Upper lobe of right lung (tissue), 1 donor: ENCODE measurements around the gene REX1BD. TPM values are rescaled to one million over a fixed set of nuclear protein-coding genes. Genes with fewer than 3 reads are reported as not detected.

Source experiments
- ATAC-seq: fragments of 200-7000 bp; cut with Tn5 transposase; one replicate; pipeline ENCODE4 v1.9.1; 2020; ENCODE audit warnings: mild to moderate bottlenecking, moderate library complexity
- DNase-seq: peaks from one replicate; pipeline ENCODE4 v3.0.0-alpha.2; 2020
- H3K27ac ChIP-seq: fragments of 200-600 bp; one replicate; pipeline ENCODE4 v1.8.0; 2022
- H3K27me3 ChIP-seq: fragments of 200-600 bp; one replicate; pipeline ENCODE4 v1.8.0; 2022; ENCODE audit warnings: mild to moderate bottlenecking
- H3K36me3 ChIP-seq: fragments of 200-600 bp; one replicate; pipeline ENCODE4 v1.8.0; 2022
- H3K4me1 ChIP-seq: fragments of 200-600 bp; one replicate; pipeline ENCODE4 v1.8.0; 2022
- H3K4me3 ChIP-seq: fragments of 200-600 bp; one replicate; pipeline ENCODE4 v1.8.0; 2022; ENCODE audit warnings: mild to moderate bottlenecking
- H3K9me3 ChIP-seq: fragments of 200-600 bp; one replicate; pipeline ENCODE4 v1.8.0; 2022
- intact Hi-C: fragments of 100-400 bp; cut with DNase I; formaldehyde crosslinking; loops from one replicate; pipeline ENCODE4 v1.11.0; 2022
- total RNA-seq: library from RNA; stranded (reverse); fragmentation: NEBNext Ultra II Directional; extraction: Animal tissue kit (Norgen Biotek cat#: 25700); gene quantifications from one replicate; pipeline ENCODE4 v1.2.1, GENCODE V29; 2021
- TF ChIP-seq, protein P1 (sequence below): fragments of 200-600 bp; IDR thresholded peaks from one replicate; pipeline ENCODE4 v1.8.0; 2022; ENCODE audit warnings: antibody characterized with exemption
- donor health status: DM: no; HTN: yes; CAD: no; lungs with severe emphysema.

REX1BD gene
- total RNA-seq, 1 donor from 2014 or later = 57.1 TPM

- Histone ChIP-seq H3K9me3 (no peaks in the 10 kb centered on the region), H3K27ac (no peak within 1 kb of the TSS), H3K36me3 (no peaks in the 10 kb centered on the region), H3K4me1 (peaks cover 26% of the 10 kb centered on the region), H3K4me3 (peak within 1 kb of the TSS; percentile 31), H3K27me3 (peaks cover 82% of the 10 kb centered on the region)
- intact Hi-C loops = no loop called here
- DNase-seq (no peak), ATAC-seq (peak; percentile 4)
- TF ChIP-seq, protein P1, sequence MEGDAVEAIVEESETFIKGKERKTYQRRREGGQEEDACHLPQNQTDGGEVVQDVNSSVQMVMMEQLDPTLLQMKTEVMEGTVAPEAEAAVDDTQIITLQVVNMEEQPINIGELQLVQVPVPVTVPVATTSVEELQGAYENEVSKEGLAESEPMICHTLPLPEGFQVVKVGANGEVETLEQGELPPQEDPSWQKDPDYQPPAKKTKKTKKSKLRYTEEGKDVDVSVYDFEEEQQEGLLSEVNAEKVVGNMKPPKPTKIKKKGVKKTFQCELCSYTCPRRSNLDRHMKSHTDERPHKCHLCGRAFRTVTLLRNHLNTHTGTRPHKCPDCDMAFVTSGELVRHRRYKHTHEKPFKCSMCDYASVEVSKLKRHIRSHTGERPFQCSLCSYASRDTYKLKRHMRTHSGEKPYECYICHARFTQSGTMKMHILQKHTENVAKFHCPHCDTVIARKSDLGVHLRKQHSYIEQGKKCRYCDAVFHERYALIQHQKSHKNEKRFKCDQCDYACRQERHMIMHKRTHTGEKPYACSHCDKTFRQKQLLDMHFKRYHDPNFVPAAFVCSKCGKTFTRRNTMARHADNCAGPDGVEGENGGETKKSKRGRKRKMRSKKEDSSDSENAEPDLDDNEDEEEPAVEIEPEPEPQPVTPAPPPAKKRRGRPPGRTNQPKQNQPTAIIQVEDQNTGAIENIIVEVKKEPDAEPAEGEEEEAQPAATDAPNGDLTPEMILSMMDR = no peak
Observed at GRCh38 chr19:18612772-18613588, 24.4 kb downstream of the REX1BD start, which contains the start of gene TMEM59L. Gene TMEM59L, plus strand, starts transcription at chr19:18612870. Its CDS starts 89 bp downstream, at chr19:18612959.

GRCh38 chr19:18613589-18614234, 25.1 kb downstream of the REX1BD start:
- Histone ChIP-seq H3K4me3 (no peak overlapping the region), H3K27me3 (peaks cover 75% of the 10 kb centered on the region), H3K36me3 (no peaks in the 10 kb centered on the region), H3K4me1 (peaks cover 25% of the 10 kb centered on the region), H3K9me3 (no peaks in the 10 kb centered on the region), H3K27ac (no peak overlapping the region)
- TF ChIP-seq, protein P1 = no peak
- DNase-seq (no peak), ATAC-seq (no peak)
- intact Hi-C loops = no loop called here

- peaks cover 51% of the 10 kb centered on the region for H3K27me3 ChIP-seq
Observed at GRCh38 chr19:18616023-18616422, 27.4 kb downstream of the REX1BD start.

GRCh38 chr19:18617562-18617961, 29.0 kb downstream of the REX1BD start:
- H3K36me3 ChIP-seq = no peaks in the 10 kb centered on the region
- TF ChIP-seq, protein P1 = no peak
- intact Hi-C loops = no loop called here
- no peak overlapping the region for H3K4me3 ChIP-seq
- no peak overlapping the region for H3K27ac ChIP-seq
- peaks cover under 1% of the 10 kb centered on the region for H3K4me1 ChIP-seq
- H3K27me3 ChIP-seq = peaks cover 36% of the 10 kb centered on the region
- DNase-seq (no peak), ATAC-seq (no peak)
- H3K9me3 ChIP-seq = no peaks in the 10 kb centered on the region

More at GRCh38 chr19:18616023-18616422, 27.4 kb downstream of the REX1BD start:
- Histone ChIP-seq H3K36me3 (no peaks in the 10 kb centered on the region), H3K9me3 (no peaks in the 10 kb centered on the region), H3K4me1 (peaks cover 16% of the 10 kb centered on the region), H3K27ac (no peak overlapping the region), H3K4me3 (no peak overlapping the region)
- TF ChIP-seq, protein P1 = no peak
- no peak for ATAC-seq
- intact Hi-C loops = no loop called here
- no peak for DNase-seq

- Histone ChIP-seq H3K4me1 (no peaks in the 10 kb centered on the region), H3K4me3 (no peak overlapping the region), H3K9me3 (no peaks in the 10 kb centered on the region), H3K27me3 (peaks cover 29% of the 10 kb centered on the region), H3K27ac (no peak overlapping the region), H3K36me3 (no peaks in the 10 kb centered on the region)
- TF ChIP-seq, protein P1 = no peak
- intact Hi-C loops = no loop called here
- DNase-seq = no peak
- no peak for ATAC-seq
Observed at GRCh38 chr19:18618236-18618635, 29.6 kb downstream of the REX1BD start.
